ENCODE data around the gene CRADD.

GRCh38 chr12:93753838-93754429 lies 76.8 kb downstream of the CRADD start:
- TF ChIP-seq CTCF (IDR thresholded peaks at IDR 0.05) (no peak), POLR2A (IDR thresholded peaks at IDR 0.05) (no peak), POLR2AphosphoS5 (IDR thresholded peaks at IDR 0.05) (no peak)
